ENCODE measurements around the gene TREML1.

- TF ChIP-seq CTCF (IDR thresholded peaks at IDR 0.05) (no peak), EZH2 (IDR thresholded peaks at IDR 0.05) (no peak), EZH2phosphoT487 (IDR thresholded peaks at IDR 0.05) (no peak)
These were observed 8.7 kb upstream of the TREML1 start, which contains the start of gene TREM2 for GRCh38 chr6:41162687-41163418.

All from neural progenitor cell (in vitro differentiated cells).